ENCODE measurements around the gene DPP10.
"Not testable (repeated sequence)": the region's sequence is repeated elsewhere in the genome, so short reads cannot be mapped to it uniquely, and the experiment has no call there.

DPP10 gene

GRCh38 chr2:115422004-115422634, 979.7 kb downstream of the DPP10 start:
- no peaks in the 10 kb centered on the region for H3K27me3 ChIP-seq (ENCODE audit: insufficient read depth, insufficient read length)
- TF ChIP-seq ZNF274 (IDR thresholded peaks at IDR 0.05; ENCODE audit: low read depth, low read length): no peak
- TF ChIP-seq SUZ12 (IDR thresholded peaks at IDR 0.05; ENCODE audit: extremely low read depth, insufficient read depth, insufficient read length): no peak
- no peak for TF ChIP-seq YY1 (IDR thresholded peaks at IDR 0.05; ENCODE audit: insufficient read depth, insufficient read length)
- peaks cover 27% of the 10 kb centered on the region for H3K9me3 ChIP-seq (ENCODE audit: insufficient read depth, low read length)
- H3K4me3 ChIP-seq (ENCODE audit: insufficient read length, low read depth): no peak overlapping the region
- H3K4me1 ChIP-seq (ENCODE audit: insufficient read depth, insufficient read length): no peaks in the 10 kb centered on the region
- H3K9ac ChIP-seq (ENCODE audit: insufficient read length, low read depth): no peak overlapping the region
- H3K36me3 ChIP-seq (ENCODE audit: insufficient read depth, insufficient read length, low read length): no peaks in the 10 kb centered on the region
- no peak for DNase-seq (ENCODE audit: low read depth, low spot score)

GRCh38 chr2:115427436-115427835, 985.0 kb downstream of the DPP10 start:
- H3K4me1 ChIP-seq (ENCODE audit: insufficient read depth, insufficient read length): peaks cover 3% of the 10 kb centered on the region
- DNase-seq (ENCODE audit: low read depth, low spot score): peak; percentile 85
- no peak overlapping the region for H3K4me3 ChIP-seq (ENCODE audit: insufficient read length, low read depth)
- no peak for TF ChIP-seq SUZ12 (IDR thresholded peaks at IDR 0.05; ENCODE audit: extremely low read depth, insufficient read depth, insufficient read length)
- TF ChIP-seq ZNF274 (IDR thresholded peaks at IDR 0.05; ENCODE audit: low read depth, low read length): no peak
- TF ChIP-seq YY1 (IDR thresholded peaks at IDR 0.05; ENCODE audit: insufficient read depth, insufficient read length): peak; percentile 56
- peaks cover 54% of the 10 kb centered on the region for H3K9me3 ChIP-seq (ENCODE audit: insufficient read depth, low read length)
- peak overlapping the region; percentile 11 for H3K9ac ChIP-seq (ENCODE audit: insufficient read length, low read depth)
- H3K36me3 ChIP-seq (ENCODE audit: insufficient read depth, insufficient read length, low read length): no peaks in the 10 kb centered on the region
- H3K27me3 ChIP-seq (ENCODE audit: insufficient read depth, insufficient read length): no peaks in the 10 kb centered on the region

DNA sequence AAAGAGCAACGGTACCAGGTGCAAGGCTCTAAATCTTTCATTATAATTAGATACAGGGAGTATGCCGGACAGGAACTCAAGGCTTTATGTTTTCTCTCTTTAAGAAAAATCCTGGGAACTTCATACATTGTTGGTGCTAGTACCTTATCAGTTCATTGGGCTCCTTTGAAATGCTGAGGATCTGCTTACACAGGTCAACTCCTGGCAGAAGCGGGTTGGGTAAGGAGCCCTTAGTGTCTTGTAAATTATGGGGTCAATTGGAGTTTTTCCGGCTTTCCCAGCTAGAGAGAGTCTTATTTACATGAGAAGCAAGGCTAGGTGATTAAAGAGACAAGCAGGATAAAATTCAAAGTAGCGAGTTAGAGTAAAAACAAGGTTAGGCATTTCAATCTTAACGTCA, 998.3 kb downstream of the DPP10 start:
- H3K27me3 ChIP-seq (ENCODE audit: insufficient read depth, insufficient read length); H3K4me1 ChIP-seq (ENCODE audit: insufficient read depth, insufficient read length); H3K9ac ChIP-seq (ENCODE audit: insufficient read length, low read depth); H3K36me3 ChIP-seq (ENCODE audit: insufficient read depth, insufficient read length, low read length); H3K4me3 ChIP-seq (ENCODE audit: insufficient read length, low read depth): not testable (repeated sequence)
- DNase-seq (ENCODE audit: low read depth, low spot score): peak; percentile 86
- peaks cover 17% of the 10 kb centered on the region for H3K9me3 ChIP-seq (ENCODE audit: insufficient read depth, low read length)

DNA sequence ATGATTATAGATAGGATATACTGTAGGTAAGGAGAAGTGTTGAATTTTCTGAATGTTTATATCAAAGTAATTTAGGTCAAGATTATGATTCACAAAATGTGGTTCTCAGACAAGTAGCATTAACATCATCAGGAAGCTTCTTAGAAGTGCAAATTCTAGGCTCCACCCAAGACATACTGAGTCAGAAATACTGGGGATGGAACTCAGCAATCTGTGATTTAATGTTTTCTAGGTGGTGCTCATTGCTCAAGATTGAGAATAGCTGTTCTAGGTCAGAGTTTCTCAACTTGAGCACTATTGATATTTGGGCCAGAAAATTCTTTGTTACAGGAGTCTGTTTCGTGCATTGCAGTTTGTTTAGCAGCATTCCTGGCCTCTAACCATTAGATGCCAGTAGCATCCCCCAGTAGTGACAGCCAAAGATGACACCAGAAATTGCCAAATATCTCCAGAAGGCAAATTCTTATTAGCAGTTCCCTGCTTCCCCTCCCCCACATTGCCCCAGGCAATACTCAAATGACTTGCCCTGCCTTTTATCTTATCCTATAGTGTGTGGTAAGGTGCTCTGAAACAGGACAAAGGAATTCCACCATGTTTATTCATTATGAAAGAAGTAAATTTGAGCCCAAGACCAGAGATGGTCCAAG, 1001.2 kb downstream of the DPP10 start:
- Histone ChIP-seq H3K4me3 (ENCODE audit: insufficient read length, low read depth) (no peak overlapping the region), H3K27me3 (ENCODE audit: insufficient read depth, insufficient read length) (no peaks in the 10 kb centered on the region), H3K9me3 (ENCODE audit: insufficient read depth, low read length) (peaks cover 36% of the 10 kb centered on the region), H3K4me1 (ENCODE audit: insufficient read depth, insufficient read length) (no peaks in the 10 kb centered on the region), H3K9ac (ENCODE audit: insufficient read length, low read depth) (no peak overlapping the region), H3K36me3 (ENCODE audit: insufficient read depth, insufficient read length, low read length) (no peaks in the 10 kb centered on the region)
- DNase-seq (ENCODE audit: low read depth, low spot score): no peak
- TF ChIP-seq ZNF274 (IDR thresholded peaks at IDR 0.05; ENCODE audit: low read depth, low read length) (no peak), YY1 (IDR thresholded peaks at IDR 0.05; ENCODE audit: insufficient read depth, insufficient read length) (no peak), SUZ12 (IDR thresholded peaks at IDR 0.05; ENCODE audit: extremely low read depth, insufficient read depth, insufficient read length) (no peak)

- Histone ChIP-seq H3K9me3 (ENCODE audit: insufficient read depth, low read length) (no peaks in the 10 kb centered on the region), H3K4me3 (ENCODE audit: insufficient read length, low read depth) (no peak overlapping the region), H3K4me1 (ENCODE audit: insufficient read depth, insufficient read length) (no peaks in the 10 kb centered on the region), H3K36me3 (ENCODE audit: insufficient read depth, insufficient read length, low read length) (no peaks in the 10 kb centered on the region), H3K27me3 (ENCODE audit: insufficient read depth, insufficient read length) (no peaks in the 10 kb centered on the region), H3K9ac (ENCODE audit: insufficient read length, low read depth) (no peak overlapping the region)
- TF ChIP-seq SUZ12 (IDR thresholded peaks at IDR 0.05; ENCODE audit: extremely low read depth, insufficient read depth, insufficient read length): no peak
- TF ChIP-seq ZNF274 (IDR thresholded peaks at IDR 0.05; ENCODE audit: low read depth, low read length): no peak
- TF ChIP-seq YY1 (IDR thresholded peaks at IDR 0.05; ENCODE audit: insufficient read depth, insufficient read length): no peak
- DNase-seq (ENCODE audit: low read depth, low spot score): no peak
Observed at GRCh38 chr2:115460008-115460407, 1017.6 kb downstream of the DPP10 start.

DNA sequence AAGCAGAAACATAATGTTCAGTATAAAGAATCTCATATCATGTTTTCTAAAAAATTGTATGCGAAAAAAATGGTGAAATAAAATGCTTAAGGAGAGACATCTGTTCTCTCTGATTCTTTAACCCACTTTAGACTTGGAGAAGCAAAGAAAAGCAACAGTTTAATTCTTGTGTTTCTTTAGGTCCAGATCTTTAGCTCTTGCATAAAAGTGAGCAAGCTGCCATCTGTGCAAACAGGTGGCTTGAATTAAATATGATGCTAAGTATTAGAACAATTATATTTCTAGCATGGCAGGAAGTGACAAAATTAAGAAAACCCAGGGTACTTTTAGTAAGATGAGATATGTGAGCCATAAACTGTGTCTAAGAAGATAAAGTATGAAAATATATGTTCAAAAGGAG, 1038.3 kb downstream of the DPP10 start:
- Histone ChIP-seq H3K4me3 (ENCODE audit: insufficient read length, low read depth) (no peak overlapping the region), H3K36me3 (ENCODE audit: insufficient read depth, insufficient read length, low read length) (no peaks in the 10 kb centered on the region), H3K9me3 (ENCODE audit: insufficient read depth, low read length) (peaks cover 22% of the 10 kb centered on the region), H3K9ac (ENCODE audit: insufficient read length, low read depth) (no peak overlapping the region), H3K27me3 (ENCODE audit: insufficient read depth, insufficient read length) (no peaks in the 10 kb centered on the region), H3K4me1 (ENCODE audit: insufficient read depth, insufficient read length) (no peaks in the 10 kb centered on the region)
- no peak for DNase-seq (ENCODE audit: low read depth, low spot score)
- no peak for TF ChIP-seq SUZ12 (IDR thresholded peaks at IDR 0.05; ENCODE audit: extremely low read depth, insufficient read depth, insufficient read length)
- no peak for TF ChIP-seq ZNF274 (IDR thresholded peaks at IDR 0.05; ENCODE audit: low read depth, low read length)
- no peak for TF ChIP-seq YY1 (IDR thresholded peaks at IDR 0.05; ENCODE audit: insufficient read depth, insufficient read length)

- Histone ChIP-seq H3K9ac (ENCODE audit: insufficient read length, low read depth) (no peak overlapping the region), H3K9me3 (ENCODE audit: insufficient read depth, low read length) (peaks cover 12% of the 10 kb centered on the region), H3K36me3 (ENCODE audit: insufficient read depth, insufficient read length, low read length) (no peaks in the 10 kb centered on the region), H3K4me3 (ENCODE audit: insufficient read length, low read depth) (no peak overlapping the region), H3K27me3 (ENCODE audit: insufficient read depth, insufficient read length) (no peaks in the 10 kb centered on the region), H3K4me1 (ENCODE audit: insufficient read depth, insufficient read length) (no peaks in the 10 kb centered on the region)
- DNase-seq (ENCODE audit: low read depth, low spot score): no peak
- TF ChIP-seq ZNF274 (IDR thresholded peaks at IDR 0.05; ENCODE audit: low read depth, low read length) (no peak), YY1 (IDR thresholded peaks at IDR 0.05; ENCODE audit: insufficient read depth, insufficient read length) (no peak), SUZ12 (IDR thresholded peaks at IDR 0.05; ENCODE audit: extremely low read depth, insufficient read depth, insufficient read length) (no peak)
Observed at GRCh38 chr2:115481842-115482241, 1039.4 kb downstream of the DPP10 start.

Measured in NT2/D1 (cell line).